SK-N-SH treated with all-trans-retinoic acid at 6 μM for 48 hours (cell line): Measurements from ENCODE around the gene PTPRD.

Experiments
- GLIS3 ChIP-seq: fragments of 250-450 bp; sonication (Bioruptor Pico); IDR thresholded peaks from 2 replicates; pipeline ENCODE4 v1.5.0; 2020; ENCODE audit warnings: mild to moderate bottlenecking, moderate library complexity
- OSR1 ChIP-seq: fragments of 250-450 bp; sonication (Bioruptor Pico); IDR thresholded peaks from 2 replicates; pipeline ENCODE4 v1.8.0; 2022; ENCODE audit warnings: moderate library complexity, mild to moderate bottlenecking, inconsistent platforms
- ZC3H10 ChIP-seq: fragments of 250-450 bp; sonication (Bioruptor Pico); IDR thresholded peaks from 2 replicates; pipeline ENCODE4 v1.5.1; 2021; ENCODE audit warnings: mild to moderate bottlenecking, moderate library complexity
- ZFP30 ChIP-seq: fragments of 450-650 bp; formaldehyde crosslinking; IDR thresholded peaks from 2 replicates; pipeline ENCODE4 v1.5.0; 2022; ENCODE audit warnings: mild to moderate bottlenecking, moderate library complexity
- ZNF70 ChIP-seq: fragments of 450-650 bp; formaldehyde crosslinking; IDR thresholded peaks from 2 replicates; pipeline ENCODE4 v1.5.0; 2020; ENCODE audit warnings: mild to moderate bottlenecking, moderate library complexity
- ZNF8 ChIP-seq: fragments of 450-650 bp; formaldehyde crosslinking; IDR thresholded peaks from 2 replicates; pipeline ENCODE4 v1.5.0; 2020; ENCODE audit warnings: mild to moderate bottlenecking, moderate library complexity
- TF ChIP-seq, protein P1 (sequence below): fragments of 250-450 bp; sonication (Bioruptor Pico); IDR thresholded peaks from 2 replicates; pipeline ENCODE4 v1.8.0; 2020; ENCODE audit warnings: mild to moderate bottlenecking, moderate library complexity, borderline replicate concordance
- TF ChIP-seq, protein P2 (sequence below): fragments of 250-450 bp; sonication (Bioruptor Pico); IDR thresholded peaks from 2 replicates; pipeline ENCODE4 v1.5.1; 2020; ENCODE audit warnings: low read depth, mild to moderate bottlenecking, moderate library complexity
- TF ChIP-seq, protein P3 (sequence below): fragments of 250-450 bp; sonication (Bioruptor Pico); IDR thresholded peaks from 2 replicates; pipeline ENCODE4 v1.8.0; 2021; ENCODE audit warnings: low read depth, mild to moderate bottlenecking, moderate library complexity, borderline replicate concordance

GRCh38 chr9:8428389-8428788, 2184.4 kb downstream of the PTPRD start:
- TF ChIP-seq, protein P1, sequence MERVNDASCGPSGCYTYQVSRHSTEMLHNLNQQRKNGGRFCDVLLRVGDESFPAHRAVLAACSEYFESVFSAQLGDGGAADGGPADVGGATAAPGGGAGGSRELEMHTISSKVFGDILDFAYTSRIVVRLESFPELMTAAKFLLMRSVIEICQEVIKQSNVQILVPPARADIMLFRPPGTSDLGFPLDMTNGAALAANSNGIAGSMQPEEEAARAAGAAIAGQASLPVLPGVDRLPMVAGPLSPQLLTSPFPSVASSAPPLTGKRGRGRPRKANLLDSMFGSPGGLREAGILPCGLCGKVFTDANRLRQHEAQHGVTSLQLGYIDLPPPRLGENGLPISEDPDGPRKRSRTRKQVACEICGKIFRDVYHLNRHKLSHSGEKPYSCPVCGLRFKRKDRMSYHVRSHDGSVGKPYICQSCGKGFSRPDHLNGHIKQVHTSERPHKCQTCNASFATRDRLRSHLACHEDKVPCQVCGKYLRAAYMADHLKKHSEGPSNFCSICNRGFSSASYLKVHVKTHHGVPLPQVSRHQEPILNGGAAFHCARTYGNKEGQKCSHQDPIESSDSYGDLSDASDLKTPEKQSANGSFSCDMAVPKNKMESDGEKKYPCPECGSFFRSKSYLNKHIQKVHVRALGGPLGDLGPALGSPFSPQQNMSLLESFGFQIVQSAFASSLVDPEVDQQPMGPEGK (CRISPR knock-in tag): no peak
- no peak for TF ChIP-seq ZFP30 (CRISPR knock-in tag)
- no peak for TF ChIP-seq OSR1 (CRISPR knock-in tag)
- TF ChIP-seq, protein P2, sequence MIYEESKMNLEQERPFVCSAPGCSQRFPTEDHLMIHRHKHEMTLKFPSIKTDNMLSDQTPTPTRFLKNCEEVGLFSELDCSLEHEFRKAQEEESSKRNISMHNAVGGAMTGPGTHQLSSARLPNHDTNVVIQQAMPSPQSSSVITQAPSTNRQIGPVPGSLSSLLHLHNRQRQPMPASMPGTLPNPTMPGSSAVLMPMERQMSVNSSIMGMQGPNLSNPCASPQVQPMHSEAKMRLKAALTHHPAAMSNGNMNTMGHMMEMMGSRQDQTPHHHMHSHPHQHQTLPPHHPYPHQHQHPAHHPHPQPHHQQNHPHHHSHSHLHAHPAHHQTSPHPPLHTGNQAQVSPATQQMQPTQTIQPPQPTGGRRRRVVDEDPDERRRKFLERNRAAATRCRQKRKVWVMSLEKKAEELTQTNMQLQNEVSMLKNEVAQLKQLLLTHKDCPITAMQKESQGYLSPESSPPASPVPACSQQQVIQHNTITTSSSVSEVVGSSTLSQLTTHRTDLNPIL (CRISPR knock-in tag): no peak
- no peak for TF ChIP-seq ZC3H10 (CRISPR knock-in tag)
- TF ChIP-seq GLIS3: no peak
- TF ChIP-seq ZNF70 (CRISPR knock-in tag): no peak
- no peak for TF ChIP-seq ZNF8 (CRISPR knock-in tag)
- TF ChIP-seq, protein P3, sequence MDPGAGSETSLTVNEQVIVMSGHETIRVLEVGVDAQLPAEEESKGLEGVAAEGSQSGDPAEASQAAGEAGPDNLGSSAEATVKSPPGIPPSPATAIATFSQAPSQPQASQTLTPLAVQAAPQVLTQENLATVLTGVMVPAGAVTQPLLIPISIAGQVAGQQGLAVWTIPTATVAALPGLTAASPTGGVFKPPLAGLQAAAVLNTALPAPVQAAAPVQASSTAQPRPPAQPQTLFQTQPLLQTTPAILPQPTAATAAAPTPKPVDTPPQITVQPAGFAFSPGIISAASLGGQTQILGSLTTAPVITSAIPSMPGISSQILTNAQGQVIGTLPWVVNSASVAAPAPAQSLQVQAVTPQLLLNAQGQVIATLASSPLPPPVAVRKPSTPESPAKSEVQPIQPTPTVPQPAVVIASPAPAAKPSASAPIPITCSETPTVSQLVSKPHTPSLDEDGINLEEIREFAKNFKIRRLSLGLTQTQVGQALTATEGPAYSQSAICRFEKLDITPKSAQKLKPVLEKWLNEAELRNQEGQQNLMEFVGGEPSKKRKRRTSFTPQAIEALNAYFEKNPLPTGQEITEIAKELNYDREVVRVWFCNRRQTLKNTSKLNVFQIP: no peak
